IMR-90 (cell line): ENCODE measurements around the gene LSMEM2. TPM values are rescaled to one million over a fixed set of nuclear protein-coding genes. Genes with fewer than 3 reads are reported as not detected.
A peak's percentile ranks its signal among the peaks of the same experiment; 100 is the strongest.

Source experiments
- ATAC-seq: fragments of 200-7000 bp; cut with Tn5 transposase; 2 replicates; pipeline ENCODE4 v1.9.1; 2020; ENCODE audit warnings: low read depth, mild to moderate bottlenecking, moderate library complexity
- BruUV-seq: library from RNA; stranded (reverse); fragments of 400-500 nt; replicated peaks from 2 replicates; lab custom pipeline; 2021; lab: Mats Ljungman, UMichigan
- CTCF ChIA-PET: fragments of 300-600 bp; formaldehyde crosslinking; extraction: SDS; loops from one replicate; lab custom pipeline; 2021; ENCODE audit warnings: antibody characterized with exemption; lab: Yijun Ruan, JAX
- POLR2A ChIA-PET: fragments of 300-600 bp; sonication (Branson Sonifier 250); formaldehyde crosslinking; loops from one replicate; lab custom pipeline; 2022; ENCODE audit warnings: antibody characterized with exemption; ENCODE audit not compliant: unreplicated experiment; lab: Charles Lee
- DNase-seq: peaks from one replicate; pipeline ENCODE4 v3.0.0; 2013
- H2AFZ ChIP-seq: replicated peaks from 2 replicates; pipeline ENCODE3; 2013; ENCODE audit warnings: low read length, mild to moderate bottlenecking; ENCODE audit not compliant: poor library complexity
- H2AK5ac ChIP-seq: 2 replicates; pipeline ENCODE4 v1.6.1; 2013; ENCODE audit warnings: low read depth, low read length, inconsistent platforms
- H2AK9ac ChIP-seq: replicated peaks from 2 replicates; pipeline ENCODE3; 2013; ENCODE audit warnings: mild to moderate bottlenecking, low read depth, low read length, moderate library complexity; ENCODE audit not compliant: poor library complexity
- H2BK120ac ChIP-seq: 2 replicates; pipeline ENCODE4 v1.6.1; 2013; ENCODE audit warnings: low read depth, low read length, inconsistent platforms
- H2BK15ac ChIP-seq: 3 replicates; pipeline ENCODE4 v1.6.1; 2013; ENCODE audit warnings: low read depth, low read length, inconsistent platforms
- H2BK20ac ChIP-seq: 2 replicates; pipeline ENCODE4 v1.6.1; 2013; ENCODE audit warnings: low read depth, mild to moderate bottlenecking, inconsistent platforms, low read length, moderate library complexity
- H2BK5ac ChIP-seq: 2 replicates; pipeline ENCODE4 v1.6.1; 2013; ENCODE audit warnings: mild to moderate bottlenecking, low read depth, low read length, inconsistent platforms; ENCODE audit not compliant: poor library complexity, severe bottlenecking
- H3K14ac ChIP-seq: replicated peaks from 2 replicates; pipeline ENCODE4 v1.6.1; 2013; ENCODE audit warnings: low read depth, low read length, inconsistent platforms
- H3K18ac ChIP-seq: 2 replicates; pipeline ENCODE4 v1.6.1; 2013; ENCODE audit warnings: low read depth, low read length, control low read depth
- H3K23ac ChIP-seq: 2 replicates; pipeline ENCODE4 v1.6.1; 2013; ENCODE audit warnings: low read depth, low read length, inconsistent platforms
- H3K27ac ChIP-seq: 2 replicates; pipeline ENCODE4 v1.5.1; 2013; ENCODE audit warnings: mild to moderate bottlenecking, control low read depth, low read length; ENCODE audit not compliant: insufficient read depth
- H3K27me3 ChIP-seq: 2 replicates; pipeline ENCODE4 v1.6.1; 2013; ENCODE audit warnings: low read length; ENCODE audit not compliant: control insufficient read depth, insufficient read depth
- H3K36me3 ChIP-seq: 2 replicates; pipeline ENCODE4 v1.6.1; 2013; ENCODE audit warnings: low read length, mixed read lengths; ENCODE audit not compliant: control insufficient read depth, insufficient read depth
- H3K4ac ChIP-seq: 2 replicates; pipeline ENCODE4 v1.6.1; 2013; ENCODE audit warnings: low read depth, low read length, inconsistent platforms
- H3K4me1 ChIP-seq: 2 replicates; pipeline ENCODE4 v1.6.1; 2013; ENCODE audit warnings: low read length, mixed read lengths; ENCODE audit not compliant: control insufficient read depth, insufficient read depth
- H3K4me2 ChIP-seq: 2 replicates; pipeline ENCODE4 v1.6.1; 2013; ENCODE audit warnings: low read depth, mild to moderate bottlenecking, control low read depth, low read length, moderate library complexity
- H3K4me3 ChIP-seq: 2 replicates; pipeline ENCODE4 v1.5.1; 2013; ENCODE audit warnings: low read depth, mild to moderate bottlenecking, control low read depth, low read length, moderate library complexity; ENCODE audit not compliant: insufficient read depth
- H3K56ac ChIP-seq: 2 replicates; pipeline ENCODE4 v1.6.1; 2013; ENCODE audit warnings: low read length, inconsistent platforms; ENCODE audit not compliant: insufficient read depth; ENCODE audit errors: extremely low read depth
- H3K79me1 ChIP-seq, 2 experiments: 2 replicates each; pipeline ENCODE4 v1.6.1; 2013; ENCODE audit warnings: low read length in 2 of 2, inconsistent platforms in 1 of 2, low read depth in 1 of 2
- H3K9ac ChIP-seq: 2 replicates; pipeline ENCODE4 v1.6.1; 2013; ENCODE audit warnings: low read depth, low read length, control low read depth
- H3K9me1 ChIP-seq: 2 replicates; pipeline ENCODE4 v1.6.1; 2013; ENCODE audit warnings: low read length, inconsistent platforms; ENCODE audit not compliant: insufficient read depth
- H3K9me3 ChIP-seq: 2 replicates; pipeline ENCODE4 v1.6.1; 2013; ENCODE audit warnings: low read length; ENCODE audit not compliant: control insufficient read depth, insufficient read depth
- H4K20me1 ChIP-seq: 2 replicates; pipeline ENCODE4 v1.6.1; 2013; ENCODE audit warnings: low read length, inconsistent platforms; ENCODE audit not compliant: insufficient read depth
- H4K5ac ChIP-seq: 2 replicates; pipeline ENCODE4 v1.6.1; 2013; ENCODE audit warnings: mild to moderate bottlenecking, low read depth, low read length, control low read depth
- H4K8ac ChIP-seq, 2 experiments: 2 replicates each; pipeline ENCODE4 v1.6.1; 2013; ENCODE audit warnings: low read depth in 2 of 2, low read length in 2 of 2, control low read depth in 1 of 2, inconsistent platforms in 1 of 2
- H4K91ac ChIP-seq: 2 replicates; pipeline ENCODE4 v1.6.1; 2013; ENCODE audit warnings: low read depth, low read length, inconsistent platforms; ENCODE audit not compliant: insufficient read depth
- BHLHE40 ChIP-seq: fragments of 150-350 bp; IDR thresholded peaks from 2 replicates; pipeline ENCODE4 v1.6.1; 2016; ENCODE audit warnings: mild to moderate bottlenecking, low read depth, low read length
- CEBPB ChIP-seq: IDR thresholded peaks from 2 replicates; pipeline ENCODE4 v1.6.1; 2012; ENCODE audit warnings: low read depth, low read length, improper control_type of control experiment
- CHD1 ChIP-seq: IDR thresholded peaks from 2 replicates; pipeline ENCODE4 v1.6.1; 2012; ENCODE audit warnings: low read depth, low read length, improper control_type of control experiment
- FOS ChIP-seq: fragments of 150-350 bp; IDR thresholded peaks from 2 replicates; pipeline ENCODE4 v1.6.1; 2016; ENCODE audit warnings: low read depth, low read length
- MAFK ChIP-seq: IDR thresholded peaks from 2 replicates; pipeline ENCODE4 v1.6.1; 2012; ENCODE audit warnings: low read depth, low read length, improper control_type of control experiment
- MAZ ChIP-seq: IDR thresholded peaks from 2 replicates; pipeline ENCODE4 v1.6.1; 2012; ENCODE audit warnings: low read depth, mild to moderate bottlenecking, low read length, improper control_type of control experiment, moderate library complexity, borderline replicate concordance
- NFE2L2 ChIP-seq: fragments of 150-350 bp; IDR thresholded peaks from 2 replicates; pipeline ENCODE4 v1.6.1; 2016; ENCODE audit warnings: low read depth, mild to moderate bottlenecking, low read length
- POLR2A ChIP-seq: IDR thresholded peaks from 2 replicates; pipeline ENCODE4 v1.6.1; 2012; ENCODE audit warnings: mild to moderate bottlenecking, low read depth, low read length
- RAD21 ChIP-seq: IDR thresholded peaks from 2 replicates; pipeline ENCODE4 v1.6.1; 2012; ENCODE audit warnings: low read length, improper control_type of control experiment
- RCOR1 ChIP-seq: IDR thresholded peaks from 2 replicates; pipeline ENCODE4 v1.6.1; 2012; ENCODE audit warnings: mild to moderate bottlenecking, low read length, improper control_type of control experiment; ENCODE audit not compliant: insufficient replicate concordance
- RFX5 ChIP-seq: IDR thresholded peaks from 2 replicates; pipeline ENCODE4 v1.8.0; 2012; ENCODE audit warnings: low read depth, mild to moderate bottlenecking, low read length, moderate library complexity
- SMC3 ChIP-seq: fragments of 150-350 bp; IDR thresholded peaks from 2 replicates; pipeline ENCODE4 v1.6.1; 2016; ENCODE audit warnings: low read depth, mild to moderate bottlenecking, antibody characterized with exemption, low read length, moderate library complexity
- WGBS, 2 experiments: methylation state at CpG; one replicate each; pipeline versions ENCODE4 v1.1.5 to v1.1.7; 2013; ENCODE audit warnings: missing lambda C conversion rate in 2 of 2; ENCODE audit not compliant: insufficient read length in 1 of 2; ENCODE audit errors: extremely low coverage in 2 of 2; 5-methylcytosine and 5-hydroxymethylcytosine counted together
- dilution Hi-C: fragments of 300-500 bp; cut with HindIII; formaldehyde crosslinking; loops from one replicate; pipeline ENCODE4 v1.14.3; 2018; ENCODE audit warnings: low sequenced_read_pairs; ENCODE audit not compliant: unreplicated experiment
- in situ Hi-C: fragments of 300-500 bp; cut with MboI; formaldehyde crosslinking; loops from 3 replicates; pipeline ENCODE4 v1.14.3; 2019; ENCODE audit warnings: low sequenced_read_pairs, inconsistent platforms, mixed read lengths
- intact Hi-C: fragments of 100-400 bp; cut with micrococcal nuclease; formaldehyde crosslinking; loops from 2 replicates; pipeline ENCODE4 v1.10.0; 2022
- polyA plus RNA-seq, 3 experiments: library from polyadenylated mRNA; depleted of rRNA; stranded (reverse); fragments of >200 nt; gene quantifications; 2 replicates each; pipeline ENCODE4 v1.2.3, GENCODE V29; 2012; ENCODE audit warnings: low replicate concordance in 1 of 3
- total RNA-seq: library from RNA; depleted of rRNA; stranded (reverse); fragments of >200 nt; gene quantifications from 2 replicates; pipeline ENCODE4 v1.2.3, GENCODE V29; 2012
- TF ChIP-seq, protein P1 (sequence below): conservative IDR thresholded peaks from 2 replicates; pipeline ENCODE4 v1.5.1; 2012; ENCODE audit warnings: mild to moderate bottlenecking, low read depth, low read length, improper control_type of control experiment
- TF ChIP-seq, protein P2 (sequence below): fragments of 150-350 bp; IDR thresholded peaks from 2 replicates; pipeline ENCODE4 v1.6.1; 2016; ENCODE audit warnings: low read depth, mild to moderate bottlenecking, low read length, moderate library complexity, borderline replicate concordance
- TF ChIP-seq, protein P3 (sequence below): fragments of 150-350 bp; IDR thresholded peaks from 2 replicates; pipeline ENCODE4 v1.6.1; 2017; ENCODE audit warnings: mild to moderate bottlenecking, antibody characterized with exemption, low read length, low read depth

Gene LSMEM2
- total and polyA plus RNA-seq, 2 of the 4 experiments (the other 2 are of a cell fraction): under 0.01 TPM; not detected in 1

DNA sequence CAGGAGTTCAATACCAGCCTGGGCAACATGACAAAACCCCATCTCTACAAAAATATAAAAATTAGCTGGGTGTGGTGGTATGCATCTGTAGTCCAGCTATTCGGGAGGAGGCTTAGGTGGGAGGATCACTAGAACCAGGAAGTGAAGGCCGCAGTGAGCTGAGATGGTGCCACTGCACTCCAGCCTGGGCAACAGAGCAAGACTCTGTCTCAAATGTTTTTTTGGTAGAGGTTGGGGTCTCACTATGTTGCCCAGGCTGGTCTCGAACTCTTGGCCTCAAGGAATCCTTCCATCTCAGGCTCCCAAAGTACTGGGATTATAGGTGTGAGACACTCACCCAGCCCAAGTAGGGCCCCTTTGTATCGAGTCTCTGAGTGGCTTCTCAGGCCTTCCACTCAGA, 15.2 kb downstream of the LSMEM2 start:
- in situ Hi-C loops: no loop called here

More for the DNA sequence above, 15.2 kb downstream of the LSMEM2 start:
- Histone ChIP-seq H3K36me3 (peaks cover 10% of the 10 kb centered on the region), H3K27me3 (no peaks in the 10 kb centered on the region), H3K4ac (no peak overlapping the region), H2BK20ac (no peak overlapping the region), H4K5ac (no peak overlapping the region), H3K79me1 (peaks cover 18 to 43% of the 10 kb centered on the region in 2 experiments), H2AK9ac (peak overlapping the region; percentile 76), H3K14ac (no peak overlapping the region), H4K8ac (no peak overlapping the region), H2BK15ac (no peak overlapping the region), H2BK120ac (no peak overlapping the region), H2AK5ac (no peak overlapping the region), H3K9ac (no peak overlapping the region), H3K4me3 (no peak overlapping the region), H3K23ac (no peak overlapping the region), H3K18ac (no peak overlapping the region), H2AFZ (no peak overlapping the region), H4K91ac (no peak overlapping the region), H3K56ac (no peak overlapping the region), H4K20me1 (no peaks in the 10 kb centered on the region), H2BK5ac (no peak overlapping the region), H3K9me3 (no peaks in the 10 kb centered on the region), H3K4me2 (no peak overlapping the region), H3K4me1 (peaks cover 13% of the 10 kb centered on the region), H3K27ac (no peak overlapping the region), H3K9me1 (peaks cover 7% of the 10 kb centered on the region)
- ATAC-seq (no peak), DNase-seq (no peak)
- dilution Hi-C loops (no loop called here), intact Hi-C loops (no loop called here)
- TF ChIP-seq FOS (no peak), MAFK (no peak), NFE2L2 (no peak), MAZ (no peak), SMC3 (no peak), CHD1 (no peak), RCOR1 (no peak), RAD21 (no peak), CEBPB (no peak), BHLHE40 (no peak), POLR2A (no peak), RFX5 (no peak)
- TF ChIP-seq, protein P1, sequence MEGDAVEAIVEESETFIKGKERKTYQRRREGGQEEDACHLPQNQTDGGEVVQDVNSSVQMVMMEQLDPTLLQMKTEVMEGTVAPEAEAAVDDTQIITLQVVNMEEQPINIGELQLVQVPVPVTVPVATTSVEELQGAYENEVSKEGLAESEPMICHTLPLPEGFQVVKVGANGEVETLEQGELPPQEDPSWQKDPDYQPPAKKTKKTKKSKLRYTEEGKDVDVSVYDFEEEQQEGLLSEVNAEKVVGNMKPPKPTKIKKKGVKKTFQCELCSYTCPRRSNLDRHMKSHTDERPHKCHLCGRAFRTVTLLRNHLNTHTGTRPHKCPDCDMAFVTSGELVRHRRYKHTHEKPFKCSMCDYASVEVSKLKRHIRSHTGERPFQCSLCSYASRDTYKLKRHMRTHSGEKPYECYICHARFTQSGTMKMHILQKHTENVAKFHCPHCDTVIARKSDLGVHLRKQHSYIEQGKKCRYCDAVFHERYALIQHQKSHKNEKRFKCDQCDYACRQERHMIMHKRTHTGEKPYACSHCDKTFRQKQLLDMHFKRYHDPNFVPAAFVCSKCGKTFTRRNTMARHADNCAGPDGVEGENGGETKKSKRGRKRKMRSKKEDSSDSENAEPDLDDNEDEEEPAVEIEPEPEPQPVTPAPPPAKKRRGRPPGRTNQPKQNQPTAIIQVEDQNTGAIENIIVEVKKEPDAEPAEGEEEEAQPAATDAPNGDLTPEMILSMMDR: no peak
- TF ChIP-seq, protein P2, sequence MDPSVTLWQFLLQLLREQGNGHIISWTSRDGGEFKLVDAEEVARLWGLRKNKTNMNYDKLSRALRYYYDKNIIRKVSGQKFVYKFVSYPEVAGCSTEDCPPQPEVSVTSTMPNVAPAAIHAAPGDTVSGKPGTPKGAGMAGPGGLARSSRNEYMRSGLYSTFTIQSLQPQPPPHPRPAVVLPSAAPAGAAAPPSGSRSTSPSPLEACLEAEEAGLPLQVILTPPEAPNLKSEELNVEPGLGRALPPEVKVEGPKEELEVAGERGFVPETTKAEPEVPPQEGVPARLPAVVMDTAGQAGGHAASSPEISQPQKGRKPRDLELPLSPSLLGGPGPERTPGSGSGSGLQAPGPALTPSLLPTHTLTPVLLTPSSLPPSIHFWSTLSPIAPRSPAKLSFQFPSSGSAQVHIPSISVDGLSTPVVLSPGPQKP: no peak
- TF ChIP-seq, protein P3, sequence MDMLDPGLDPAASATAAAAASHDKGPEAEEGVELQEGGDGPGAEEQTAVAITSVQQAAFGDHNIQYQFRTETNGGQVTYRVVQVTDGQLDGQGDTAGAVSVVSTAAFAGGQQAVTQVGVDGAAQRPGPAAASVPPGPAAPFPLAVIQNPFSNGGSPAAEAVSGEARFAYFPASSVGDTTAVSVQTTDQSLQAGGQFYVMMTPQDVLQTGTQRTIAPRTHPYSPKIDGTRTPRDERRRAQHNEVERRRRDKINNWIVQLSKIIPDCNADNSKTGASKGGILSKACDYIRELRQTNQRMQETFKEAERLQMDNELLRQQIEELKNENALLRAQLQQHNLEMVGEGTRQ: no peak
- no CpG with 5 or more reads among the region's 4 CpGs for WGBS, 2 experiments
- ChIA-PET POLR2A (no interaction called here), CTCF (no interaction called here)
- no TSS peak for BruUV-seq
